GM12801 (cell line): ENCODE measurements around the gene HMGCL.

Experiments
- TF ChIP-seq, protein P1 (sequence below): IDR thresholded peaks from one replicate; pipeline ENCODE4 v1.5.1; 2011; ENCODE audit warnings: control low read depth; ENCODE audit not compliant: insufficient read length; ENCODE audit errors: extremely low read depth

The HMGCL gene

DNA sequence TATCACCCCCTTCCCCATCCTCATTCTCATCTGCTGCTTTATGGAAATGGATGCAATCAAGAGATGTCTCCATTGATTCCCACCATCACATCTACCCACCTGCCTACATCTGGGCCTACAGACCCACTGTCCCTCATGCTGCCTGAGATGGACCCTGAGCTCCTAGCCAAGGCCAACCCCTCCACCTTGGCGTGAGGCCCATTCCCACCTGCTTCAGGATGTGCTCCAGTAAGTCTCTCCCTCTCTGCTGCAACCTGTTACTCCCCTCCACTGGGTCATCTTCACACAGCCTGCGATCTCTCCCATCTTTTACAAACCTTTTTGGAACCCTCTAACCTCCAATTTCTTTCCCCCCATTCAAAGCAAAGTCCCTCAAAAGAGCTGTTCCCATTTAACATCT, 20.2 kb downstream of the HMGCL start:
- TF ChIP-seq, protein P1, sequence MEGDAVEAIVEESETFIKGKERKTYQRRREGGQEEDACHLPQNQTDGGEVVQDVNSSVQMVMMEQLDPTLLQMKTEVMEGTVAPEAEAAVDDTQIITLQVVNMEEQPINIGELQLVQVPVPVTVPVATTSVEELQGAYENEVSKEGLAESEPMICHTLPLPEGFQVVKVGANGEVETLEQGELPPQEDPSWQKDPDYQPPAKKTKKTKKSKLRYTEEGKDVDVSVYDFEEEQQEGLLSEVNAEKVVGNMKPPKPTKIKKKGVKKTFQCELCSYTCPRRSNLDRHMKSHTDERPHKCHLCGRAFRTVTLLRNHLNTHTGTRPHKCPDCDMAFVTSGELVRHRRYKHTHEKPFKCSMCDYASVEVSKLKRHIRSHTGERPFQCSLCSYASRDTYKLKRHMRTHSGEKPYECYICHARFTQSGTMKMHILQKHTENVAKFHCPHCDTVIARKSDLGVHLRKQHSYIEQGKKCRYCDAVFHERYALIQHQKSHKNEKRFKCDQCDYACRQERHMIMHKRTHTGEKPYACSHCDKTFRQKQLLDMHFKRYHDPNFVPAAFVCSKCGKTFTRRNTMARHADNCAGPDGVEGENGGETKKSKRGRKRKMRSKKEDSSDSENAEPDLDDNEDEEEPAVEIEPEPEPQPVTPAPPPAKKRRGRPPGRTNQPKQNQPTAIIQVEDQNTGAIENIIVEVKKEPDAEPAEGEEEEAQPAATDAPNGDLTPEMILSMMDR: no peak

DNA sequence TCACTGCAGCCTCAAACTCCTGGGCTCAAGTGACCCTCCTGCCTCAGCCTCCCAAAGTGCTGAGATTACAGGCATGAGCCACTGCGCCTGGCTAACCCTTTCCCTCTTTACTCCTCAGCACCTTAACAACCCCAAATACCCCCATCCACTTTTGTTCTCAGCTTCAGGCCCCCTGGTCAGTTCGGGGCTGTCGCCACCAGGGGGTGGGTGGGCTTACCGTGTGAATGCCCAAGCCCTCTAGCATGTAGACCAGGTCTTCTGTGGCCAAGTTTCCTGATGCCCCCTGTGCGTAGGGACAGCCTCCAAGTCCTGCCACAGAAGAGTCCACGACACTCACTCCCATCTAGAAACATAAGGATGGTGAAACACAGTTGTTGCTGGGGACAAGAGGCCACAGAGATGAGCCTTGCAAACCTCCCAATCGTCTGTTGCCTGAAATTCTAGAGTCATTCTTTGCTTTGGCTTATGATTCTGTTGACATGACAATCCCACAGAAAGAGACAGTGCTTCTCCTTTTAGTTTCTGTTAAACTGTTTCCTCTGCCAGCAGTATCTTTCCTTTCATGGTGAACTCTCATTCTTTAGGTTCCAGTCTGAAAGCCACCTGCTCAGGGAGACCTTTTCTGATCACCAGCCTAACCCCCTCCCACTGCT, 20.9 kb downstream of the HMGCL start:
- TF ChIP-seq, protein P1: no peak

DNA sequence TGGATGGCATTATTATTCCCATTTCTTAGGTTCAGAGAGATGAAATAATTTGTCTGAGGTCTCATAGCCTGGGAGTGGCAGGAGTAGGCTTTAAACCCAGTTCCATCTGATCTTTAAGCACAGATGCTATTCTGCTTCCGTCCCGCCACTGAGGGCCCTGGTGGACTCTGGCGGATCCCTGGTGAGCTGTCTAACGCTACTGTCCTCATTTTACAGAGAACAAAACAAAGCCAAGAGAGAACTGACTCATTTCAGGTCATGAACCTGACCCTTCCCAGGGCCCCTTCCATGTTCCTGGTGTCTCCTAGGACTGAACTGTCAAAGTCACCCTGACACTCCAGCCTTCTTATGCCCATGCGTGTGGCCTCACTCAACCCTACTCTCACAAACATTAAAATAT, 21.6 kb downstream of the HMGCL start:
- TF ChIP-seq, protein P1: no peak

DNA sequence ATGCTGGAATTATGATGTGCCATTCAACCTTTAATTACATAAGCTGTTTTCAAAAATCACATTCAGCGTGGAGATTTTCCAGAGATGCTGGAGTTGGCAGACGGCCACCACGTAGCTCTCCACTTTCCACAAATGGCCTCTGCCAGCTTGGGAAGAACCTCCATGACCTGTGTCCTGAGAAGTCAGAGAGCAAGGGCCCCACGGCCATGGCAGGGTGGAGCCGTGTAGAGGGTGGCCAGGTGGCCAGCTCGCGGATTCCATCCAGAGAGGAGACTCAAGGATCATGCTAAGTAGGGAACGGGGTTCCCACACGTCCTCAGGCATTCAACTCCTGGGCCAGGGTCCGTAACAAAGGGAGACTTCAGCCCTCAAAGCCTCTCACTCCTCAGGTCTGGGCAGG, 23.4 kb downstream of the HMGCL start:
- TF ChIP-seq, protein P1: no peak

DNA sequence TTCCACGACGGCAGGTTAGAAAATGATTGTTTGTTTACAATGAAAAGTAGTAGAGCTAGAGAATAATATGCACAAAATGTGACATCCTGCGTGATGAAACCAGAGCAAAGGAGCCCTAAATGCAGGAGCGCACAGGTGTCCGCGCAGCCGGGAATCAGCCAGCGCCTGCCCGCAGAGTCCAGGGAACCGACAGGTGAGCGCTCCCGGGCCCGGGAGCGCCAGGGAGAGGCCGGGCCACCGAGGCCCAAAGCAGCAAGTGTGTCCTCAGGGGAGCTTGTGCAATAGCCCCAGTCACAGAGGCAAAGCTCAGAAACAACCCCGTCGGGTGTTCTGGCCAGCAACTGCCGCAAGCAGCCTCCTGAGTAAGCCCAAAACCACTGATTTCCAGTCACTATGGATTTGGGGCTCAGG, 23.9 kb downstream of the HMGCL start:
- TF ChIP-seq, protein P1: no peak

DNA sequence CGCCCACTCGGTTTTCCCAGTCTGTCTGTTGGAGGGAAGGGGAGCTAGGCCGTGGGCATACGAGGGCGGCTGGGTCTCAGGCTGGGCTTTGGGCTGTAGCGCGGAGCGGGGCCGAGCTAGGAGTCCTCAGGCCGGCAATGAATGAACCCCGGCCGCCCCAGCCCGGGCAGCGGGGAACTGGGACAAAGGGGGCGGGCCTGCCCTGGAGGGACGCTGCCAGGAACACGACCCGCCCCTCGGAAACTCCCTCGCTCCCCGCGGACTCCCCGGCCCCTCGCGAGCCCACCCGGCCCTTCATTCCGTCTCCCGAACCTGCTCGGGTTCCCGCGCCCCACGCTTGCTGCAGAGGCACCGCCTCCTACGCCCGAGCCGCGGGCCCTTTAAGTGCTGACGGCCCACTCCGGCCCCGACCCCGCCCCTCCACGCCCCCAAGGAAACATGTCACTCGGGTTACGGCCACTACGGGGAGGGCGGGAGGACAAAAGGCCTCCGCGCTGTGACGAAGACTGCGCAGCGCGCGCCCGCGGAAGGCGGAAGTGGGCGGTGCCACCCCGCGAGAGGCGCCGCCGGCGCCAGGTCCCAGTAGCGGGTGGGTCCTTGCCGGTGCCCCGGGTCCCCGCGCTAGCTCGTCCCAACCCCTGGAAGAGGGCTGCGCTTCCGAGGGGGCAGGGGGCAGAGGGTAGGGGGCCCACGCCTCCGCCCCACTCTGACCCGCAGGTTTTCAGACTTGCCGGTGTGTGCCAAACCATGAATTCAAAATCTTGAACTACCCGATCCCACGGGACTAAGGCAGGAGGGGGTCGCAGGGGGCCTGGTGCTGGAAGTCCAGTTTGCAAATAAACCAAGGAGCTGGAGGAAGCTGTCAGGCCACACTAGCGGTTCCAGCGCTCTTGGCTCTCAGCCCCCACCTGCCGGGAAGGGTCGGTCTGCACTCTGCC, 24.6 kb downstream of the HMGCL start, which contains the start of gene GALE:
TSS of gene GALE (minus strand) at position 355 of the 938 bp plus-strand sequence. CDS start 1,747 bp downstream, outside the sequence.
- TF ChIP-seq, protein P1: no peak

DNA sequence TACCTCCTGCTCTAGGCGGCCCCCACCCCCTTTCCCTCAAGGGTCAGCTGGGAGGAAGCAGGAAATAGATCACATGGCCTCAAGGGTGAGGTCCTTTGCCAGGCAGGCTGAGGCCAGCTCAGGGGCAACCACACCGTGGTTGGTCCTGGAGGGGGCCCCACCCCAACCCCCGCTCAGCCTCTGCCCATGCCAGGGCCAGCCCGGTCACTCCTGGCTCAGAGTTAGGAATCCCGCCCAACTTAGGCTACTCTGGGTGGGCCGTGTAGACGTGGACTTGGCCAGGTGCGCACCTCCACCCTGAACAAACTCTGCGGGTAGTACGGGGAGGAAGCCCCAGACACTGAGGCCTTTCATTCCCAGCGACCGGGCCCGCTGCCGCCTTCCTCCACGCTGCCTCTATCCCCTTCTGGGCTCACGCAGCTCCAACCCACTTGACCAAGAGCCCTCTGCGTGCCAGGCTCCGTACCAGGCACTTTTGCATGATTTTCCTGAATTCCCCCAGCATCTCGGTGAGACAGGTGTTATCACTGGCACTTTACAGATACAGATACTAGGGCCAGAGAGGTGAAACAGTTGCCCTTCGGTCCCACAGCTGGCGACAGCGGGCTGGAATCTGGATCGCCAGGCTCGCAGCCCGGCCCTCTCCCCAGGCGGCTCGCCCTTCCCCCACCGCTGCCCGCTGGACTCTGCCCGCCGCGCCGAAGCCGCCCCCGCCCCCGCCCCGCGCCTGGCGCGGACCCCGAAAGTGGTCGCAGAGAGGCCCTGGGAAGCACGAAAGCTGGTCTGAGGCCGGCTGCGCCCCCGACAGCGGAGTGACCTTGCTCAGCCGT, 25.4 kb downstream of the HMGCL start:
- TF ChIP-seq, protein P1: no peak
